Heart left ventricle (tissue), 16 donors: ENCODE data around the gene PPT1. TPM values are rescaled to one million over a fixed set of nuclear protein-coding genes. Genes with fewer than 3 reads are reported as not detected.

Experiments
- ATAC-seq, 4 donors: fragments of 200-7000 bp; cut with Tn5 transposase; one replicate each; pipeline ENCODE4 v1.9.1; 2020 to 2022; ENCODE audit warnings: moderate library complexity in 4 of 4, mild to moderate bottlenecking in 3 of 4, moderate number of reproducible peaks in 1 of 4
- DNase-seq, 5 donors: peaks; one replicate each; pipeline ENCODE4 v3.0.0-alpha.2; 2020
- H3K27ac ChIP-seq, 12 donors: fragments of 200-600 bp; sonication (generic) in 4 of 12; one replicate each; pipeline versions ENCODE4 v1.5.0 to v1.8.0; 2016 to 2022; ENCODE audit warnings: mild to moderate bottlenecking in 2 of 12
- H3K27me3 ChIP-seq, 9 donors: fragments of 200-600 bp; sonication (generic) in 2 of 9; one replicate each; pipeline versions ENCODE4 v1.5.1 to v1.8.0; 2016 to 2022; ENCODE audit warnings: mild to moderate bottlenecking in 3 of 9
- H3K36me3 ChIP-seq, 9 donors: fragments of 200-600 bp; sonication (generic) in 2 of 9; one replicate each; pipeline versions ENCODE4 v1.5.0 to v1.8.0; 2018 to 2022; ENCODE audit warnings: mild to moderate bottlenecking in 2 of 9
- H3K4me1 ChIP-seq, 12 donors: fragments of 200-600 bp; sonication (generic) in 4 of 12; one replicate each; pipeline versions ENCODE4 v1.5.0 to v1.8.0; 2016 to 2022; ENCODE audit warnings: mild to moderate bottlenecking in 3 of 12
- H3K4me3 ChIP-seq, 12 donors: fragments of 200-600 bp; sonication (generic) in 4 of 12; one replicate each; pipeline versions ENCODE4 v1.5.0 to v1.8.0; 2017 to 2022; ENCODE audit warnings: mild to moderate bottlenecking in 9 of 12, moderate library complexity in 4 of 12
- H3K9me3 ChIP-seq, 12 donors: fragments of 200-600 bp; sonication (generic) in 4 of 12; one replicate each; pipeline versions ENCODE4 v1.5.0 to v1.8.0; 2016 to 2022; ENCODE audit warnings: mild to moderate bottlenecking in 1 of 12
- POLR2A ChIP-seq, 2 donors: fragments of 450-650 bp; IDR thresholded peaks; one replicate each; pipeline ENCODE4 v1.6.1; 2017; ENCODE audit warnings: antibody characterized with exemption in 2 of 2, mild to moderate bottlenecking in 2 of 2, moderate library complexity in 2 of 2
- WGBS, 4 donors: extraction: QIAGEN DNeasy Blood & Tissue Kit in 2 of 4; methylation state at CpG; one replicate each; pipeline versions ENCODE4 v1.1.5 to v1.1.7; 2013 to 2018; 5-methylcytosine and 5-hydroxymethylcytosine counted together
- intact Hi-C, 10 donors: fragments of 100-400 bp; cut with DNase I; formaldehyde crosslinking; loops; one replicate each; pipeline versions ENCODE4 v1.11.1 to v1.14.2; 2022
- polyA plus RNA-seq, 2 donors: library from polyadenylated mRNA; stranded (reverse); fragments of 200-250 nt; gene quantifications; one replicate each; pipeline ENCODE4 v1.2.3, GENCODE V29; 2013
- total RNA-seq, 9 donors: library from RNA; depleted of rRNA in 2 of 9; stranded (reverse); fragments of >200 nt in 2 of 9; fragmentation: NEBNext Ultra II Directional in 3 of 9; extraction: Animal tissue kit (Norgen Biotek cat#: 25700) in 3 of 9; gene quantifications; one replicate each; pipeline versions ENCODE4 v1.1.0 to v1.2.4, GENCODE V29; 2016 to 2023
- TF ChIP-seq, protein P1 (sequence below), 12 donors: fragments of 200-600 bp; sonication (generic) in 4 of 12; IDR thresholded peaks; one replicate each; pipeline versions ENCODE4 v1.5.0 to v1.8.0; 2018 to 2022; ENCODE audit warnings: antibody characterized with exemption in 12 of 12, mild to moderate bottlenecking in 5 of 12
- donor health status: ischemic (EF 13 %, LVEDD 7.1; RV severe dilation, severe dysfunction).
- donor health status: healthy with polysubstance abuse.
- donor health status: DM: no; HTN: yes; CAD: no.
- donor health status: DM: no; HTN: no; CAD: no.
- donor health status: ischemic (EF 25% LVEDD 6.9; RV normal size, moderate dysfunction).
- donor health status: ischemic (EF 25% LVEDD 5.7; RV mildly dilated, moderate dysfunction).
- donor health status: healthy.
- donor health status: DM: yes; HTN: yes; CAD: no.
- donor health status: ischemic (EF 35%, LVEDD 5.7; RV mildly dilated, moderate dysfunction).
- donor health status: nonischemic (EF 11% LVEDD 7.7; RV severe dilation, severe dysfunction).
- donor health status: DM: yes; HTN: yes; CAD: no.
- donor health status: PGD.
- donor health status: ischemic (EF 29% LVEDD 5.4; RV normal size, mild dysfunction).
- donor health status: nonischemic (EF 23%, LVEDD 6.1; RV moderate dilation, normal function).

PPT1 gene
- total and polyA plus RNA-seq, 11 donors, result 22.8 to 106 (median 38.6) TPM

DNA sequence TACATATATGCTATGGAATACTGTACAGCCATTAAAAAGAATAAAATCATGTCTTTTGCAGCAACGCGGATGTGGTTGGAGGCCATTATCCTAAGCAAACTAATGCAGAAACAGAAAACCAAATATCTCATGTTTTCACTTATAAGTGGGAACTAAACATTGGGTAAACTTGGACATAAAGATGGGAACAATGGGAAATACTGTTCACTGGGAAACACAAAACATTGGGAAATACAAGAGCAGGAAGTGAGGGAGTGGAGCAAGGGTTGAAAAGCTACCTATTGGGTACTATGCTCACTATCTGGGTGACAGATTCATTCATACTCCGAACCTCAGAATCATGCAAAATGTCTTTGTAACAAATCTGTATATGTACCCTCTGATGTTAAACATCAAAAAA, 17.3 kb upstream of the PPT1 start:
- Histone ChIP-seq H3K27ac (no peak overlapping the region), H3K4me3 (no peak overlapping the region), H3K9me3 (peaks cover 0 to 26% (median 16%) of the 10 kb centered on the region in 12 donors), H3K27me3 (peaks cover 0 to 44% (median 3%) of the 10 kb centered on the region in 9 donors), H3K4me1 (no peaks in the 10 kb centered on the region), H3K36me3 (no peaks in the 10 kb centered on the region)
- WGBS, 4 donors, result 86 to 94% (median 90%) methylated on average over 3 of the region's 3 CpGs
- TF ChIP-seq POLR2A (IDR thresholded peaks at IDR 0.05), result no peak
- TF ChIP-seq, protein P1, sequence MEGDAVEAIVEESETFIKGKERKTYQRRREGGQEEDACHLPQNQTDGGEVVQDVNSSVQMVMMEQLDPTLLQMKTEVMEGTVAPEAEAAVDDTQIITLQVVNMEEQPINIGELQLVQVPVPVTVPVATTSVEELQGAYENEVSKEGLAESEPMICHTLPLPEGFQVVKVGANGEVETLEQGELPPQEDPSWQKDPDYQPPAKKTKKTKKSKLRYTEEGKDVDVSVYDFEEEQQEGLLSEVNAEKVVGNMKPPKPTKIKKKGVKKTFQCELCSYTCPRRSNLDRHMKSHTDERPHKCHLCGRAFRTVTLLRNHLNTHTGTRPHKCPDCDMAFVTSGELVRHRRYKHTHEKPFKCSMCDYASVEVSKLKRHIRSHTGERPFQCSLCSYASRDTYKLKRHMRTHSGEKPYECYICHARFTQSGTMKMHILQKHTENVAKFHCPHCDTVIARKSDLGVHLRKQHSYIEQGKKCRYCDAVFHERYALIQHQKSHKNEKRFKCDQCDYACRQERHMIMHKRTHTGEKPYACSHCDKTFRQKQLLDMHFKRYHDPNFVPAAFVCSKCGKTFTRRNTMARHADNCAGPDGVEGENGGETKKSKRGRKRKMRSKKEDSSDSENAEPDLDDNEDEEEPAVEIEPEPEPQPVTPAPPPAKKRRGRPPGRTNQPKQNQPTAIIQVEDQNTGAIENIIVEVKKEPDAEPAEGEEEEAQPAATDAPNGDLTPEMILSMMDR (IDR thresholded peaks at IDR 0.05), result no peak
- no peak for ATAC-seq
- intact Hi-C loops, result no loop called here
- DNase-seq, result no peak

DNA sequence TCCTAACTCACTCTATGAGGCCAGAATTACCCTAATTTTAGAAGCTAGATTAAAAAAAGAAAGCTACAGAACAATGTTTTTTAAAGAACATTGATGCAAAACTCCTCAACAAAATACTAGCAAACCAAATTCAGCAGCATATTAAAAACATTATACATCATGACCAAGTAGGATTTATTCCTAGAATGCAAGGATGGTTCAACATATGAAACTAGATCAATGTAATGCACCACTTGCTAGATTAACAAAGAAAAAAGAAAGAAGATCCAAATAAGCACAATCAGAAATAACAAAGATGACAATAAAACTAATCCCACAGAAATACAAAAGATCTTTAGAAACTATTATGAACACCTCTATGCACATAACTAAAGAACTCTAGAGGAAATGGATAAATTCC, 13.3 kb upstream of the PPT1 start:
- TF ChIP-seq, protein P1 (IDR thresholded peaks at IDR 0.05), result no peak
- TF ChIP-seq POLR2A (IDR thresholded peaks at IDR 0.05), result no peak
- Histone ChIP-seq H3K4me1 (no peaks in the 10 kb centered on the region), H3K4me3 (no peak overlapping the region), H3K9me3 (peaks cover 0 to 26% (median 16%) of the 10 kb centered on the region in 12 donors), H3K27me3 (peaks cover 0 to 27% (median 3%) of the 10 kb centered on the region in 9 donors), H3K27ac (no peak overlapping the region), H3K36me3 (no peaks in the 10 kb centered on the region)
- no peak for ATAC-seq
- intact Hi-C loops, result no loop called here
- no peak for DNase-seq

DNA sequence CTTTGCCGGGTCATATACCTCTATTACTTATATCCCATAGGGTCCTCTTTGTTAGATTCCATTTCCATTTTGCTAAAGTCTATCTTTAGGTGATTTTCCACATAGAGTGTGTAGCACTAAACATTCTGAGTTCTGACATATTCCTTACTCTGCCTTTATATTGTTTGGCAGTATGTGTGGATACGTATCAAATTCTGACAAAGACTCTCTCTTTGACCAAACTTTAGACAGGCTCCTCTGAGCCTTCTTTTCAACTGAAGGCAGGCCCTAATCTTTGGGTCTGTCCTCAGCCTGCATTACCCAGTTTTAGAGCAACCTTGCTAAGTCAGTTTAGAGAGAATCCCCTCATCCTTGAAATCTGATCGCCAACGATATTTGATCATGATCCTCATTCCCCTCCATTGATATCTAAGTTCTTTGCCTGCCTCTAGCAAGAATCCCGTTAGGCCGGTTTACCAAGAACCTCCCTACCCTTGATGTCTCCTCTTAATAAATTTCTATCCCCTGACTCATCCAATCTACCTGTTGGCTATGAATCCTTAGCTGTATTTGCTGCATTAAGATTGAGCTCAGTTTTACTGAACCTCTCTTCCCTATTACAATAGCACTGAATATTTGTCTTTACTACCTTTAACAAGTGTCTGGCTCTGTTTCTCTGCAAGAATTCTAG, 10.4 kb upstream of the PPT1 start:
- Histone ChIP-seq H3K27me3 (peaks cover 0 to 27% (median 0%) of the 10 kb centered on the region in 9 donors), H3K27ac (no peak overlapping the region), H3K4me3 (no peak overlapping the region), H3K9me3 (peaks cover 0 to 36% (median 19%) of the 10 kb centered on the region in 12 donors), H3K36me3 (no peaks in the 10 kb centered on the region), H3K4me1 (no peaks in the 10 kb centered on the region)
- no peak for TF ChIP-seq POLR2A (IDR thresholded peaks at IDR 0.05)
- TF ChIP-seq, protein P1 (IDR thresholded peaks at IDR 0.05), result no peak
- intact Hi-C loops, result no loop called here
- DNase-seq, result no peak
- no peak for ATAC-seq
- 85 to 91% (median 88%) methylated on average over 6 of the region's 6 CpGs for WGBS, 4 donors

DNA sequence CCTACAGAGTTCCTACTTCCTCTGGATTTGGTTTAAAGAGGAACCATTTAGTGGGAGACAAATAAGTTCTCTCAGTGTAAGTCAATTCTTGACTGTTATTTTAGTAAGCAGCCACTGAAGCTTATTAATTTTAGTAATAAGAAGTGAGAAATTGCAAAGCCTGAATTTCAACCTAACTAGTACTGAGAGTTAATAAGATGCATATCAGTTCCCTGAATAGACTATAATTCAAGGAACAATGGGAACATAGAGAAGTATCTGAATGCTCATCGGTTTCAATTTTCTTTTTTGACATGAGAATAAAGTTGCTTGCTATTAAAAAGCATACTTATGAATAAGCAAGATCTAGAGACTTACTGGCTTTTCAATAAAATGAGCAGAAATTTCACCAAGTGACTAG, 8.0 kb upstream of the PPT1 start:
- no peaks in the 10 kb centered on the region for H3K36me3 ChIP-seq
- H3K9me3 ChIP-seq, result peaks cover 0 to 18% (median 9%) of the 10 kb centered on the region in 12 donors
- DNase-seq (no peak), ATAC-seq (no peak)
- no peak overlapping the region for H3K4me3 ChIP-seq
- no peak for TF ChIP-seq POLR2A (IDR thresholded peaks at IDR 0.05)
- TF ChIP-seq, protein P1 (IDR thresholded peaks at IDR 0.05), result no peak
- H3K27ac ChIP-seq, result no peak overlapping the region
- 80 to 90% (median 84%) methylated on average over 1 of the region's 1 CpG for WGBS, 4 donors
- intact Hi-C loops, result no loop called here
- no peaks in the 10 kb centered on the region for H3K4me1 ChIP-seq
- H3K27me3 ChIP-seq, result peaks cover 0 to 21% (median 0%) of the 10 kb centered on the region in 9 donors
